Activated CD4-positive, alpha-beta T cell treated with anti-CD3 and anti-CD28 coated beads, Interleukin-2, amount 10 ng/mL, durations not matched to agents 24 days and 14 days (primary cell): ENCODE measurements around the gene SLC8A3. TPM values are rescaled to one million over a fixed set of nuclear protein-coding genes. Genes with fewer than 3 reads are reported as not detected.

Experiments
- DNase-seq: peaks from one replicate; pipeline ENCODE4 v3.0.0; 2022
- H3K27ac Mint-ChIP-seq: one replicate; pipeline ENCODE4 v1.8.0; 2022; ENCODE audit warnings: mild to moderate bottlenecking, mixed read lengths
- H3K27me3 Mint-ChIP-seq: one replicate; pipeline ENCODE4 v1.8.0; 2022; ENCODE audit warnings: mixed read lengths
- H3K36me3 Mint-ChIP-seq: one replicate; pipeline ENCODE4 v1.8.0; 2022; ENCODE audit warnings: low read depth, mild to moderate bottlenecking, mixed read lengths
- H3K4me1 Mint-ChIP-seq: one replicate; pipeline ENCODE4 v1.8.0; 2021; ENCODE audit warnings: mixed read lengths
- H3K4me3 Mint-ChIP-seq: one replicate; pipeline ENCODE4 v1.8.0; 2022; ENCODE audit warnings: mild to moderate bottlenecking, moderate library complexity, mixed read lengths
- H3K9me3 Mint-ChIP-seq: one replicate; pipeline ENCODE4 v1.8.0; 2021; ENCODE audit warnings: mixed read lengths
- intact Hi-C: fragments of 100-400 bp; cut with micrococcal nuclease; formaldehyde crosslinking; loops from one replicate; pipeline ENCODE4 v1.15.1; 2023
- total RNA-seq: library from RNA; stranded (reverse); gene quantifications from 2 replicates; pipeline ENCODE4 v1.2.3, GENCODE V29; 2022

The SLC8A3 gene
- total RNA-seq, 1 donor from 2014 or later: 0.79 TPM

- Mint-ChIP-seq H3K9me3 (no peaks in the 10 kb centered on the region), H3K27me3 (peaks cover 5% of the 10 kb centered on the region), H3K4me3 (no peak overlapping the region), H3K27ac (no peak overlapping the region), H3K36me3 (no peaks in the 10 kb centered on the region), H3K4me1 (no peaks in the 10 kb centered on the region)
- no peak for DNase-seq
- intact Hi-C loops: no loop called here
Observed at GRCh38 chr14:70011098-70011497, 177.7 kb downstream of the SLC8A3 start.

DNA sequence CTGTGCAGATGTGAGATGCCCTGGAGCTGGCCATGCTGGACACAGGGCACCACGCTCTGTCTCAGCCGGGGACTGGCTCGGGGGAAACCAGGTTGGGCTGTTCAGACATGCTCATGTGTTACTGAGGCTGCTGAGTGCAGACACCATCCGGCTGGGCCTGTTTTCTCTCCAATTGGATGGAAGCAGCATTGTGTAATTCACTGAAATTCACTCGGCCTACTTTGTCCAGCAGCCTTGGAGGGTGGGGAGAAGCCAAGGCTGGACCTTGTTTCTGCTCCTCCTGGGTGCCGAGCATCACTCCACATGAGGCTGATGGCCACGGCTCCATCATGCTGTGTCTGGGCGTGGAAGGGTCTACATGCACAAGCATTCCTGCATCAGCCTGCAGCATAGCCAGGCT is 178.8 kb downstream of the SLC8A3 start:
- no peak for DNase-seq
- Mint-ChIP-seq H3K36me3 (no peaks in the 10 kb centered on the region), H3K27me3 (peaks cover 4% of the 10 kb centered on the region), H3K27ac (no peak overlapping the region), H3K4me3 (no peak overlapping the region), H3K9me3 (no peaks in the 10 kb centered on the region), H3K4me1 (no peaks in the 10 kb centered on the region)
- intact Hi-C loops: no loop called here

DNA sequence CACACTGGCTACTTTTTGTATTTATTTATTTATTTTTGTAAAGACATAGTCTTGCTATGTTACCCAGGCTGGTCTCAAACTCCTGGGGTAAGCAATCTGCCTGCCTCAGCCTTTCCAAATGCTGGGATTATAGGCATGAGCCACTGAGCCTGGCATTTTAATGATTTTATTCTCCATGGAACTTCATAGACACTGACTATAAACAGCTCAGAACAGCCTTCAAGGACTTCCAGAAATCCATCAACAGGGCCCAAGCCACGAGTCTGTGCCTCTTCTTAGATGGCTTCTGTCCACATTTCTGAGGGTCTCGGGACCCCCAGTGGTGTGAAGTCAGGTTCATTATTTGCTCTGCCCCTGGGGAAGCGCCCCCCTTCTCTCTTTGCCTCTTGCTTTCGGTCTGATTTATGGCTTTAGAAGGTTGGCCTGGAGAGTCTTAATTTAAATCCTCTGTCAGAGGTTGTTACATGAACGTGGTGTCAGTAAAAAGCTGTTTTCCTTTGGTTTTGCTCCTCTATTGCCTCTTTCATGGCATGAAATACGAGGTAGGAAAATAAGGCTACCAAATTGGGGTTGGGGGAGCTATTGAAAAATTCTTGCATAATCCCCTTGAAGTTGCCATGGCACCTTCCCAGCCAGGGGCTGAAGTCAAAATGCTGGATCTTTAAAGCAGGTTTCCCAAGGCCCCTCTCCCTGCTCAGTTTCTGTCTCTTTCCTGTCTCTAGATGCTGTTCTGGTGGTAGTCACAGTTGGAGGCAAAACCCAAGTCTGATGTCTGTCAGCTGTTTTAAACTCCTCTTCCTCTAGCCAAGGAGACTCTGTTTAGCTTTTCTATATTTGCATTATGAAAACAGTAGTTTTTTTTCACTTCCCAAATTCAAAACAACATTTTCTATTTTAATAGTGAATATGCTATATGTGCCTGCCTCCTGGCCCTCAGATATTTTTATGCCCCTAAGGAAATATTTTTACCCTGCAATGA is 180.2 kb downstream of the SLC8A3 start:
- peaks cover 8% of the 10 kb centered on the region for H3K27me3 Mint-ChIP-seq
- intact Hi-C loops: no loop called here
- H3K4me3 Mint-ChIP-seq: no peak overlapping the region
- no peak for DNase-seq
- H3K9me3 Mint-ChIP-seq: no peaks in the 10 kb centered on the region
- H3K36me3 Mint-ChIP-seq: no peaks in the 10 kb centered on the region
- no peak overlapping the region for H3K27ac Mint-ChIP-seq
- H3K4me1 Mint-ChIP-seq: no peaks in the 10 kb centered on the region

GRCh38 chr14:70006699-70007098 is 182.1 kb downstream of the SLC8A3 start:
- Mint-ChIP-seq H3K9me3 (no peaks in the 10 kb centered on the region), H3K36me3 (no peaks in the 10 kb centered on the region), H3K27me3 (peaks cover 8% of the 10 kb centered on the region), H3K4me1 (no peaks in the 10 kb centered on the region), H3K27ac (no peak overlapping the region), H3K4me3 (no peak overlapping the region)
- intact Hi-C loops: no loop called here
- DNase-seq: no peak

DNA sequence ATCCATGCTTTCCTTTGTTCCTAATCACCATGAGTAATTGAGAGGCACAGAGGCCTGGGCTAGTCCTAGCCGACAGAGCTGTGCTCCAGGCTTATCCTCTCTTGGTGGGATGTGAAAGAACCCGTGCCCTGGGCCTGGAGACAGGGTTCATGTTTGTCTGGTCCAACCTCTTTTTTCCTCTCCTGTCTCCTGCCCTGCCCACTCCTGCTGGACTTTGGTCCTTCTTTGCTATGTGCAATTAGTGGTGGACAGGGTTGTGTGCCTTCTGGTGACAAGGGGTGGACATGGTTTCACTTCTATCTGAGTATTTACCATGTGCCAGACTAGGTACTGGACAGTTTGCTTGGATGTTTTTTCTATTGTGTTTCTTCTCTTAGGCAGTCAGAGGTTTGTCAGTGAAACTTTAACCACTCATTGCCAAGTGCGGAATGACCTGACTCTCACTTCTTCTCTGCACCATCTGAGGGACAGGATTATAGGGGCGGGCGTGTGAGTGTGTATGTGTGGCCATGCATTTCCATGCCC is 183.4 kb downstream of the SLC8A3 start:
- Mint-ChIP-seq H3K27ac (no peak overlapping the region), H3K4me3 (no peak overlapping the region), H3K36me3 (no peaks in the 10 kb centered on the region), H3K9me3 (no peaks in the 10 kb centered on the region), H3K4me1 (no peaks in the 10 kb centered on the region), H3K27me3 (peaks cover 8% of the 10 kb centered on the region)
- DNase-seq: no peak
- intact Hi-C loops: no loop called here

GRCh38 chr14:70004791-70005190 is 184.0 kb downstream of the SLC8A3 start:
- Mint-ChIP-seq H3K36me3 (no peaks in the 10 kb centered on the region), H3K9me3 (no peaks in the 10 kb centered on the region), H3K27ac (no peak overlapping the region), H3K4me3 (no peak overlapping the region), H3K27me3 (peaks cover 8% of the 10 kb centered on the region), H3K4me1 (no peaks in the 10 kb centered on the region)
- intact Hi-C loops: no loop called here
- no peak for DNase-seq

GRCh38 chr14:70002589-70003346 is 186.0 kb downstream of the SLC8A3 start:
- no peaks in the 10 kb centered on the region for H3K36me3 Mint-ChIP-seq
- no peak overlapping the region for H3K4me3 Mint-ChIP-seq
- peaks cover 8% of the 10 kb centered on the region for H3K27me3 Mint-ChIP-seq
- intact Hi-C loops: no loop called here
- no peak for DNase-seq
- H3K9me3 Mint-ChIP-seq: no peaks in the 10 kb centered on the region
- H3K4me1 Mint-ChIP-seq: no peaks in the 10 kb centered on the region
- H3K27ac Mint-ChIP-seq: no peak overlapping the region

DNA sequence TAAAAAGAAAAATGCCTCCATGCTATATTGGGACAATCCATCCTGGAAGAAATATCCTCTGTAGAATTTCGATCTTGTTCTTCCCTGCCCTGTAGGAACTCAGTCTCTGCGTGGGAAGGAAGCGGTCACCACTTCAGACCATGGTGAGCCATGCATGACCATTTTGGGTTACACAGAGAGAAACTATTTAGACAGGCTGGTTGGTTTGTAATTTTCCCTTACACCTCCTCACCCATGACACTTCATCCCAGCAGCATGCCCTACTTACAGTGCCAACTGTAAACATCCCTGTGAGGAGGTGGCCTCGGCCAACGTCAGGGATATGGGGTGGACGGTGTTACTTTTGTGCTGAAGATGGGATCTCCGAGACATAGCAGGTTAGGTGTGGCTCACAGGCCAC is 188.2 kb downstream of the SLC8A3 start:
- intact Hi-C loops: no loop called here
- no peak for DNase-seq
- Mint-ChIP-seq H3K27me3 (peaks cover 12% of the 10 kb centered on the region), H3K4me3 (no peak overlapping the region), H3K36me3 (no peaks in the 10 kb centered on the region), H3K27ac (no peak overlapping the region), H3K9me3 (no peaks in the 10 kb centered on the region), H3K4me1 (no peaks in the 10 kb centered on the region)

- intact Hi-C loops: no loop called here
- Mint-ChIP-seq H3K27me3 (peaks cover 8% of the 10 kb centered on the region), H3K9me3 (no peaks in the 10 kb centered on the region), H3K36me3 (no peaks in the 10 kb centered on the region), H3K4me3 (no peak overlapping the region), H3K4me1 (no peaks in the 10 kb centered on the region), H3K27ac (no peak overlapping the region)
- no peak for DNase-seq
Observed at GRCh38 chr14:69999261-69999674, 189.5 kb downstream of the SLC8A3 start.

DNA sequence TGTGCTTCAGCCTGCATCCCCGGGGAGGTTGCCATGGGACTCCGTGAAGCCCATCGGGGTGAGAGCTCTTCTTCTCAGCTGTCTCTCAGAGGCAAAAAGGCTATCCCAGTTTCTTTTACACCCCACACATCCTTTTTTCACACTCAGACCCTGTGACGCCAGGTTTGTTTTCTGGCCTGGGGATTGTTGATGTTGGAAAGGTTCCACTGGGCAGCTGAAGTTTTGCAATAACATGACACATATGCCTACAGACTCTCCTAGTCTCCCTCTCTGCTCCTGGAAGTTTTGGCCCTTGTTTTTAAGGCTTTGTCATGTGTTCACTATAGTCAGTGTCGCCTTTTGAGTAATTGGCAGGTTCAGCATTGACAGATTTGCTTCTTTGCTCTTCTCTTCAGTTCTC is 190.9 kb downstream of the SLC8A3 start:
- intact Hi-C loops: no loop called here
- Mint-ChIP-seq H3K4me3 (no peak overlapping the region), H3K4me1 (no peaks in the 10 kb centered on the region), H3K9me3 (no peaks in the 10 kb centered on the region), H3K36me3 (no peaks in the 10 kb centered on the region), H3K27me3 (peaks cover 10% of the 10 kb centered on the region), H3K27ac (no peak overlapping the region)
- DNase-seq: no peak

GRCh38 chr14:69996216-69996615 is 192.5 kb downstream of the SLC8A3 start:
- intact Hi-C loops: no loop called here
- H3K4me3 Mint-ChIP-seq: no peak overlapping the region
- no peaks in the 10 kb centered on the region for H3K36me3 Mint-ChIP-seq
- peaks cover 11% of the 10 kb centered on the region for H3K27me3 Mint-ChIP-seq
- no peaks in the 10 kb centered on the region for H3K9me3 Mint-ChIP-seq
- H3K4me1 Mint-ChIP-seq: no peaks in the 10 kb centered on the region
- H3K27ac Mint-ChIP-seq: no peak overlapping the region
- DNase-seq: no peak
